ENCODE data around the gene ETS2.

ETS2 gene

GRCh38 chr21:38859852-38860251 is 54.1 kb downstream of the ETS2 start:
- no peak overlapping the region for H3K4me3 ChIP-seq (ENCODE audit: low read depth, low read length)
- no peak for TF ChIP-seq CTCF (IDR thresholded peaks at IDR 0.05; ENCODE audit: borderline replicate concordance, insufficient read depth, low read depth, low read length)

- TF ChIP-seq CTCF (IDR thresholded peaks at IDR 0.05; ENCODE audit: borderline replicate concordance, insufficient read depth, low read depth, low read length): no peak
- no peak overlapping the region for H3K4me3 ChIP-seq (ENCODE audit: low read depth, low read length)
Observed at GRCh38 chr21:38861056-38861455, 55.3 kb downstream of the ETS2 start.

DNA sequence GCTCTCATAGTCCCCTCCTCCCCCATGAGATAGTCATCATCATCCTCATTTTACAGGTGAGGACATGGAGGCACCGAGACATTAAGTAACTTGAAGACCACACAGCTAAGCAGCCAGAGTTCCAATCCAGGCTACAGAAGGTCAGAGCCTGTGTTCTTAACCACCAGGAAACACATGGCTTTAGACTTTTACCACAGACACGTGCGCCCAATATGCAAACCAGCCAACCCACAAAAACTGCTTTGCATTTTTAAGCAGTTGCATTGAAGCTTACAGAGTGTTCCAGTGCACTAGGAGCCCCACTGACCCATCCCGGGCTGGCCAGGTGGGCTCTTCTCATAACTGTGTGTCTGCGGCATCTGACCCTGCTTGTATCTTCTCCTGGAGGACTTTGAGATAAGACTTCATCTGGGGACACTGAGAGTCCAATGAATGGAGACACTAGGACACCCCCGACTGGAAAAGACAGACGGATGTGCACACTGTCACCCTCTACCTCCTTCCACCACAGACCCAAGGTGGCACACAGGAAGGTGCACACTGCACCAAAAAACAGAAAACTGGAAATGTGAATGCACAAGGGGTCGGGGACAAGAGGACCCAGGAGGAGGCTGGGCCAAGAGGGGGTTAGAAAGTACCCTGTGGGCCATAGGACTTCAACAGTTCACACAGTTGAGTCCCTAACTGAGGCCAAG is 56.4 kb downstream of the ETS2 start:
- TF ChIP-seq CTCF (IDR thresholded peaks at IDR 0.05; ENCODE audit: borderline replicate concordance, insufficient read depth, low read depth, low read length): no peak
- no peak overlapping the region for H3K4me3 ChIP-seq (ENCODE audit: low read depth, low read length)

DNA sequence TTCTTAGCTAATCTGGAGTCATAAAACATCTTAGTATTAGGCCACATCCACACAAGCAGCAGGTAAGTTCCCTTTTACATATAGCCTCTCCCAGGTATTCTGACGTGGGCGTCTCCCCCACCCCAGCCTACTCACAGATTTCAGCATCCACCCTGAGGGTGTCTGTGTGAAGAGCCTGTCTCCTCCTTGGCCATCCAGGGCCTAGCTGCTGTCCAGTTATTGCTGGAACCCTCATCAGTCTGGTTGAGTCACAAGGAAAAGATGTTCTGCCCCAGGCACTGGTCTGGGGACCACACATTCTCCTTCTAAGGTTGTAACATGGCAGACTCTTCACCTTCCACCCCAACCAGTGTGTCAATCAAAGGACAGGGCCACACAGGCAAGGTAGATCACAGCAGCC is 57.6 kb downstream of the ETS2 start:
- TF ChIP-seq CTCF (IDR thresholded peaks at IDR 0.05; ENCODE audit: borderline replicate concordance, insufficient read depth, low read depth, low read length): no peak
- H3K4me3 ChIP-seq (ENCODE audit: low read depth, low read length): no peak overlapping the region

DNA sequence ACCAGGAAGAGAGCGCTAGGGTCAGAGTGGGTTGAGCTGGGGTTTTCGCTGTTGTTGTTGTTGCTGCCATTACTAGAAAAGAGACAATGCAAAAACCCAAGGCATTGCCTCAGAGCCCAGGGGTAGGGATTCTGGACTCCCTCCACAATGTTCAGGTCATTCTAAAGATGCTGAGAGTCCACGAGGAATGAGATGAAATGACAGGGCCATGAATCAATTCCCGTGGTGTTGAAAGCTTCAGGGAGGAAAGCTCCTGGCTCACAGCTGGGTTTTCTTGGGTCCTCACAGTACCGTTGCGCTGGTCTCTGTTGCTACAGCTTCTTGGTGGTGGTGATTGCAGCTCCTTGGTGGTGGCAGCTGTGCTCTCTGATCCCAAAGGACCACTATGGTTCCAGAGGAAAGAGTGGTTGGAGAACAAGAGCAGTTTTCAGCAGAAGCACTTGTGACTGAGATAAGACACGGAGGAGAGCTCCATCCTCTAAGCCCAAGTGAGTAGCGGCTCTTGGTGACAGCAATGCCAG is 58.2 kb downstream of the ETS2 start:
- no peak overlapping the region for H3K4me3 ChIP-seq (ENCODE audit: low read depth, low read length)
- no peak for TF ChIP-seq CTCF (IDR thresholded peaks at IDR 0.05; ENCODE audit: borderline replicate concordance, insufficient read depth, low read depth, low read length)

DNA sequence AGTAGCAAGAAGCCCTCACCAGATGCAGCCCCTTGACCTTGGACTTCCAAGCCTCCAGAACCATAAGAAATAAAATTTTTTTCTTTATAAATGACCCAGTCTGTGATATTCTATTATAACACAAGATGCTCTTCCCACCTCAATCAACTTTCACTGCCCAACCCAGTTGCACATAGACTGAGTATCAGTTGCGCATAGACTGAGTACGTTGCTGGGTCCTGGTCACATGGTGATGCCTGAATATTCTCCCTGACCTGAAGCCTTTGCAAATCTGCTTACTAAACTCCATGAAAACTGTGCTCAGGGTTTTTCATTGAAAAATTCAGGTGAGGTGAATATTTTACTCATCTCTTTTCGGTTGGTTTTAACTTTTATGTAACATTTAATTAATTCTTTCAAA is 59.2 kb downstream of the ETS2 start:
- TF ChIP-seq CTCF (IDR thresholded peaks at IDR 0.05; ENCODE audit: borderline replicate concordance, insufficient read depth, low read depth, low read length): no peak

GRCh38 chr21:38869196-38869595 is 63.5 kb downstream of the ETS2 start:
- H3K4me3 ChIP-seq (ENCODE audit: low read depth, low read length): no peak overlapping the region
- no peak for TF ChIP-seq CTCF (IDR thresholded peaks at IDR 0.05; ENCODE audit: borderline replicate concordance, insufficient read depth, low read depth, low read length)

More for the DNA sequence above, 59.2 kb downstream of the ETS2 start:
- H3K4me3 ChIP-seq (ENCODE audit: low read depth, low read length): no peak overlapping the region

Data from GM12875 (cell line).